Measurements from ENCODE around the gene SSNA1. TPM values are rescaled to one million over a fixed set of nuclear protein-coding genes. Genes with fewer than 3 reads are reported as not detected.

The SSNA1 gene
- total RNA-seq, 1 donor from 2014 or later: 123 TPM

DNA sequence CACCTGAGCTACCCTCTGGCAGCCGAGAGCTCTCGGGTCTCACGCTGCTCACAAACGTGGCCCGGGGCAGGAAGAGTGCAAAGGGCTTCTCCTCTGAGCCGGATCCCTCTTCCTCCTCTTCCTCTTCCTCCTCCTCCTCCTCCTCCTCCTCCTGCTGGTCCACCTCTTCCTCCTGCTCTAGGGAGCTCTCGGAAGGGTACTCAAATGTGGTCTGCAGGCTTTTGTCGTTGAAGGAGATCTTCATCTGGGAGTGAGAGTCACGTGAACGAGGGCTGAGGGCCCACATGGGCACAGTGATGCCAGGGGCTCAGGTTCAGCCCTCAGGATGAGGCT is 3.9 kb downstream of the SSNA1 start:
- no peaks in the 10 kb centered on the region for H3K27me3 ChIP-seq
- no peak for DNase-seq (ENCODE audit: low spot score in 2 of 2)
- H3K4me3 ChIP-seq: no peak overlapping the region
- peaks cover 16 to 19% of the 10 kb centered on the region in 2 donors for H3K4me1 ChIP-seq
- H3K36me3 ChIP-seq: peaks cover 18 to 19% of the 10 kb centered on the region in 2 donors
- TF ChIP-seq, protein P1, sequence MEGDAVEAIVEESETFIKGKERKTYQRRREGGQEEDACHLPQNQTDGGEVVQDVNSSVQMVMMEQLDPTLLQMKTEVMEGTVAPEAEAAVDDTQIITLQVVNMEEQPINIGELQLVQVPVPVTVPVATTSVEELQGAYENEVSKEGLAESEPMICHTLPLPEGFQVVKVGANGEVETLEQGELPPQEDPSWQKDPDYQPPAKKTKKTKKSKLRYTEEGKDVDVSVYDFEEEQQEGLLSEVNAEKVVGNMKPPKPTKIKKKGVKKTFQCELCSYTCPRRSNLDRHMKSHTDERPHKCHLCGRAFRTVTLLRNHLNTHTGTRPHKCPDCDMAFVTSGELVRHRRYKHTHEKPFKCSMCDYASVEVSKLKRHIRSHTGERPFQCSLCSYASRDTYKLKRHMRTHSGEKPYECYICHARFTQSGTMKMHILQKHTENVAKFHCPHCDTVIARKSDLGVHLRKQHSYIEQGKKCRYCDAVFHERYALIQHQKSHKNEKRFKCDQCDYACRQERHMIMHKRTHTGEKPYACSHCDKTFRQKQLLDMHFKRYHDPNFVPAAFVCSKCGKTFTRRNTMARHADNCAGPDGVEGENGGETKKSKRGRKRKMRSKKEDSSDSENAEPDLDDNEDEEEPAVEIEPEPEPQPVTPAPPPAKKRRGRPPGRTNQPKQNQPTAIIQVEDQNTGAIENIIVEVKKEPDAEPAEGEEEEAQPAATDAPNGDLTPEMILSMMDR (IDR thresholded peaks at IDR 0.05): no peak
- intact Hi-C loops (cut with DNase I): no loop called here
- no peak overlapping the region for H3K27ac ChIP-seq
- H3K9me3 ChIP-seq: no peaks in the 10 kb centered on the region

DNA sequence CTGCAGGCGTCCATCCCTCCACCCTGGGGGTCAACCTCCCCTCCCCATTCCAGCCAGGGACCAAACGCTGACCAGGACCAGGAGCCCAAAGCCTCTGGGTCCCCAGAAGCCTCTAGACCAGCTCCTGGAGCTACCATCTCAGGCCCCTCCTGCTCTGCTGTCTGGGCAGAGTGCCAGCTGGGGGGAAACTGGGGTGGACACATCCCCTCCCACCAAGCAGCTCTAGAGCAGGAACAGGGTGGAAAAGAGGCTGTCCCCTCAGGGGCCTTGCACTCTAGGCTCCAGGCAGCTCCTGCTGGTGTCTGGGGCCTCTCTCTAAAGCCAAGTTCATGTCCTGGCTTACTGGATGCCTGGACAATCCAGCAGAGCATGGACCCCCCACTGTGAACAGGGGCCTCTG is 4.4 kb downstream of the SSNA1 start:
- Histone ChIP-seq H3K4me3 (no peak overlapping the region), H3K36me3 (peaks cover 18 to 19% of the 10 kb centered on the region in 2 donors), H3K4me1 (peaks cover 13 to 17% of the 10 kb centered on the region in 2 donors), H3K9me3 (no peaks in the 10 kb centered on the region), H3K27ac (no peak overlapping the region), H3K27me3 (no peaks in the 10 kb centered on the region)
- intact Hi-C loops (cut with DNase I): no loop called here
- TF ChIP-seq, protein P1 (IDR thresholded peaks at IDR 0.05): no peak
- DNase-seq (ENCODE audit: low spot score in 2 of 2): no peak

DNA sequence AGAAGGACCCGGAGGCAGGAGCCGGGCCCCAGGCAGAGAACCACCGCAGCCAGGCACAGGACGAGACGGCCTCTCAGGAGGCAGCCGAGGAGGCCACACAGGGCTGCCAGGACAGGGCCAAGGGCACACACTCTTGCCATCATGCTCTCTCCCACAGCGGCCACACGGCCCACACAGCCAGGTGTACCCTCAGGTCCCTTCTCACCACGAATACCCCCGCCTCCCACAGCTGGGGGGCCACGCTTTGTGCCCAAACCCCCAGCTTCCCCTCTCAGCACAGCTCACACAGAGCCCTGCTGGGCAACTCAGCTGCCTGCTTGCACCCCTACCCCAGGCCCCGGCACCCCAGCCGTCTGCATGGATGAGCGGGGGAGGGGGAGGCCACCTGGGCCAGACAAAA is 5.3 kb downstream of the SSNA1 start:
- Histone ChIP-seq H3K9me3 (no peaks in the 10 kb centered on the region), H3K4me1 (peaks cover 13 to 23% of the 10 kb centered on the region in 2 donors), H3K27me3 (no peaks in the 10 kb centered on the region), H3K36me3 (peaks cover 18 to 19% of the 10 kb centered on the region in 2 donors), H3K4me3 (no peak overlapping the region), H3K27ac (no peak overlapping the region)
- DNase-seq (ENCODE audit: low spot score in 2 of 2): no peak
- intact Hi-C loops (cut with DNase I): no loop called here
- TF ChIP-seq, protein P1 (IDR thresholded peaks at IDR 0.05): no peak

DNA sequence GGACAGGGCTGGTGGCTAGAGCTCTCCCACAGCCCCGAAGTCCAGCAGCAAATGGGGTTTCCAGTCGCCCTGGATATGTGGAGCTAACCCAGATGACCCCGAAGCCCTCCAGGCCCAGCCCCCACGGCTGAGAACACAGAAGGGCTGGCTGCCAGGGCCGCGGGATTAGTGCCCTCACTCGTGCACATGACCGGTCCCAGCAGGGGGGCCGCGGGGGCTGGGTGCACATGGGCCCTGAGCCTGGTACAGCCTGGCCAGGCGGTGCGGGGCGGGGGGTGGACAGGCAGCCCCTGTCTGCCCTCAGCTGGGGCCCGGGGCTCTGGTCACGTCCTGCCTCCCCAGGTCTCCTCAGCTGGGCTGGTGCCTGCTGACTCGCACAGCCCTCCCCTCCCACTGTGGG is 5.9 kb downstream of the SSNA1 start:
- Histone ChIP-seq H3K36me3 (peaks cover 18 to 19% of the 10 kb centered on the region in 2 donors), H3K9me3 (no peaks in the 10 kb centered on the region), H3K4me3 (no peak overlapping the region), H3K4me1 (peaks cover 10 to 27% of the 10 kb centered on the region in 2 donors), H3K27ac (no peak overlapping the region), H3K27me3 (no peaks in the 10 kb centered on the region)
- intact Hi-C loops (cut with DNase I): no loop called here
- TF ChIP-seq, protein P1 (IDR thresholded peaks at IDR 0.05): no peak
- no peak for DNase-seq (ENCODE audit: low spot score in 2 of 2)

DNA sequence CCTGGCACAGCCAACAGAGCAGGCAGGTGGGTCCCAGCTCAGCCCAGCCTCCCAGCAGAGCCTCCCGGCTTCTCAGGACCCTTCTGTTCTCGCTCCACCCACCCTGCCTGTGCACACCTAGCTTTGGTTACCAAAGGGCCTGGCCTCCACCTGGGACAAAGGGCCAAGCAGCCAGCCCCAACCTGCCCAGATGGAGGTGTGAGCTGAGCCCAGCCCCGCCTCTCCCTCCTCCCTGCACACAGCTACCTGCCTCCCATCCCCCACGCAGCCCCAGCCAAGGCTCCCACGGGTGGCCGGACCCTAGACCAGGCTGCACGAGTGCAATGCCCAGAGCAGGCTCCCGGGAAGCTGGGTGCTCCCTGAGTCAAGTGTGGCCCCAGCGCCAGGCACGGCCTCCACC is 6.4 kb downstream of the SSNA1 start:
- Histone ChIP-seq H3K4me1 (peaks cover 10 to 26% of the 10 kb centered on the region in 2 donors), H3K27me3 (no peaks in the 10 kb centered on the region), H3K4me3 (no peak overlapping the region), H3K27ac (no peak overlapping the region), H3K36me3 (peaks cover 16 to 17% of the 10 kb centered on the region in 2 donors), H3K9me3 (no peaks in the 10 kb centered on the region)
- TF ChIP-seq, protein P1 (IDR thresholded peaks at IDR 0.05): no peak
- DNase-seq (ENCODE audit: low spot score in 2 of 2): no peak
- intact Hi-C loops (cut with DNase I): no loop called here
